CD4-positive, CD25-positive, alpha-beta regulatory T cell (primary cell): Measurements from ENCODE around the gene MAFF. TPM values are rescaled to one million over a fixed set of nuclear protein-coding genes. Genes with fewer than 3 reads are reported as not detected.

Experiments used
- ATAC-seq, 2 donors: fragments of 150-1000 bp; cut with Tn5 transposase; one replicate each; pipeline ENCODE4 v1.10.0; 2021; ENCODE audit warnings: low read depth in 2 of 2, moderate number of reproducible peaks in 2 of 2, moderate library complexity in 1 of 2
- DNase-seq, 3 donors: peaks; one replicate each; pipeline versions ENCODE4 v3.0.0 to v3.0.0-alpha.2; 2012 to 2022; ENCODE audit warnings: mixed read lengths in 1 of 3
- H3K27ac ChIP-seq: one replicate; pipeline ENCODE4 v1.7.0; 2013; ENCODE audit warnings: mild to moderate bottlenecking, low read length; ENCODE audit not compliant: insufficient read depth, poor library complexity, severe bottlenecking
- H3K27me3 ChIP-seq: one replicate; pipeline ENCODE4 v1.7.0; 2013; ENCODE audit warnings: low read length; ENCODE audit not compliant: control insufficient read depth, insufficient read depth
- H3K36me3 ChIP-seq: one replicate; pipeline ENCODE4 v1.7.0; 2013; ENCODE audit warnings: mild to moderate bottlenecking, low read length, moderate library complexity; ENCODE audit not compliant: control insufficient read depth, insufficient read depth
- H3K4me1 ChIP-seq: 2 replicates; pipeline ENCODE4 v1.7.0; 2013; ENCODE audit warnings: mild to moderate bottlenecking, low read length; ENCODE audit not compliant: insufficient read depth, control insufficient read depth, poor library complexity, severe bottlenecking
- H3K4me3 ChIP-seq: one replicate; pipeline ENCODE4 v1.7.0; 2013; ENCODE audit warnings: low read depth, mild to moderate bottlenecking, low read length, moderate library complexity
- H3K9me3 ChIP-seq, 2 experiments: 1 replicate in 1 of 2; 2 replicates in 1 of 2; pipeline ENCODE4 v1.7.0; 2013; ENCODE audit warnings: low read length in 2 of 2, mild to moderate bottlenecking in 1 of 2, moderate library complexity in 1 of 2; ENCODE audit not compliant: control insufficient read depth in 2 of 2
- H3K27ac Mint-ChIP-seq, 3 donors: one replicate each; pipeline ENCODE4 v1.8.0; 2020 to 2022; ENCODE audit warnings: mild to moderate bottlenecking in 3 of 3, mixed read lengths in 3 of 3, moderate library complexity in 2 of 3
- H3K27me3 Mint-ChIP-seq: one replicate; pipeline ENCODE4 v1.8.0; 2022; ENCODE audit warnings: mild to moderate bottlenecking, mixed read lengths
- H3K36me3 Mint-ChIP-seq: one replicate; pipeline ENCODE4 v1.8.0; 2020; ENCODE audit warnings: mixed read lengths
- H3K4me1 Mint-ChIP-seq, 4 donors: one replicate each; pipeline ENCODE4 v1.8.0; 2020 to 2022; ENCODE audit warnings: mixed read lengths in 4 of 4, mild to moderate bottlenecking in 1 of 4
- H3K4me3 Mint-ChIP-seq, 4 donors: one replicate each; pipeline ENCODE4 v1.8.0; 2020 to 2022; ENCODE audit warnings: mild to moderate bottlenecking in 4 of 4, mixed read lengths in 4 of 4, moderate library complexity in 3 of 4
- H3K9me3 Mint-ChIP-seq, 7 donors: one replicate each; pipeline ENCODE4 v1.8.0; 2020 to 2022; ENCODE audit warnings: mixed read lengths in 7 of 7, mild to moderate bottlenecking in 3 of 7, moderate library complexity in 2 of 7
- polyA plus RNA-seq, 4 donors: library from polyadenylated mRNA; unstranded; fragments of 300-500 nt; fragmentation: Illumina TruSeq; gene quantifications; one replicate each; pipeline ENCODE4 v1.2.3, GENCODE V29; 2021
- total RNA-seq: library from RNA; stranded (reverse); gene quantifications from one replicate; pipeline ENCODE4 v1.2.3, GENCODE V29; 2022

MAFF gene
- total and polyA plus RNA-seq, 5 donors from 2014 or later: 1.4 to 39.4 (median 2.1) TPM

- no peaks in the 10 kb centered on the region for H3K4me1 ChIP-seq
- H3K4me3 Mint-ChIP-seq: no peak overlapping the region
- peaks cover 29% of the 10 kb centered on the region for H3K36me3 Mint-ChIP-seq
- H3K36me3 ChIP-seq: peaks cover 31% of the 10 kb centered on the region
- ATAC-seq (no peak), DNase-seq (no peak)
- no peaks in the 10 kb centered on the region for H3K9me3 Mint-ChIP-seq
- H3K27me3 Mint-ChIP-seq: no peaks in the 10 kb centered on the region
- no peaks in the 10 kb centered on the region for H3K27me3 ChIP-seq
- H3K9me3 ChIP-seq: no peaks in the 10 kb centered on the region
- peaks cover 0 to 22% (median 12%) of the 10 kb centered on the region in 4 donors for H3K4me1 Mint-ChIP-seq
- H3K4me3 ChIP-seq: no peak overlapping the region
- H3K27ac Mint-ChIP-seq: peak overlapping the region in 1 of 3 donors; percentile 31
- no peak overlapping the region for H3K27ac ChIP-seq
Measured at GRCh38 chr22:38165922-38166593, 35.7 kb upstream of the MAFF start.

- H3K27me3 ChIP-seq: no peaks in the 10 kb centered on the region
- no peak overlapping the region for H3K27ac Mint-ChIP-seq
- DNase-seq: no peak
- no peak for ATAC-seq
- H3K9me3 ChIP-seq: no peaks in the 10 kb centered on the region
- peaks cover 17% of the 10 kb centered on the region for H3K36me3 Mint-ChIP-seq
- peaks cover 4 to 21% (median 5%) of the 10 kb centered on the region in 4 donors for H3K4me1 Mint-ChIP-seq
- H3K9me3 Mint-ChIP-seq: no peaks in the 10 kb centered on the region
- no peak overlapping the region for H3K4me3 ChIP-seq
- no peaks in the 10 kb centered on the region for H3K4me1 ChIP-seq
- H3K4me3 Mint-ChIP-seq: no peak overlapping the region
- no peak overlapping the region for H3K27ac ChIP-seq
- H3K27me3 Mint-ChIP-seq: no peaks in the 10 kb centered on the region
- peaks cover 31% of the 10 kb centered on the region for H3K36me3 ChIP-seq
Measured at GRCh38 chr22:38167988-38168407, 33.8 kb upstream of the MAFF start.

GRCh38 chr22:38169116-38169515, 32.7 kb upstream of the MAFF start:
- Mint-ChIP-seq H3K27ac (no peak overlapping the region), H3K27me3 (no peaks in the 10 kb centered on the region), H3K4me3 (no peak overlapping the region), H3K9me3 (no peaks in the 10 kb centered on the region), H3K36me3 (peaks cover 17% of the 10 kb centered on the region), H3K4me1 (peaks cover 4 to 24% (median 5%) of the 10 kb centered on the region in 4 donors)
- no peak for DNase-seq
- Histone ChIP-seq H3K36me3 (peaks cover 29% of the 10 kb centered on the region), H3K27me3 (no peaks in the 10 kb centered on the region), H3K9me3 (no peaks in the 10 kb centered on the region), H3K4me3 (no peak overlapping the region), H3K27ac (no peak overlapping the region), H3K4me1 (no peaks in the 10 kb centered on the region)
- ATAC-seq: no peak

- no peak for DNase-seq
- Histone ChIP-seq H3K27me3 (no peaks in the 10 kb centered on the region), H3K36me3 (peaks cover 26% of the 10 kb centered on the region), H3K27ac (no peak overlapping the region), H3K4me1 (peaks cover 1% of the 10 kb centered on the region), H3K9me3 (no peaks in the 10 kb centered on the region), H3K4me3 (no peak overlapping the region)
- no peak overlapping the region for H3K4me3 Mint-ChIP-seq
- H3K27ac Mint-ChIP-seq: no peak overlapping the region
- no peak for ATAC-seq
- H3K4me1 Mint-ChIP-seq: peaks cover 4 to 26% (median 5%) of the 10 kb centered on the region in 4 donors
- H3K36me3 Mint-ChIP-seq: peaks cover 11% of the 10 kb centered on the region
- H3K27me3 Mint-ChIP-seq: no peaks in the 10 kb centered on the region
- no peaks in the 10 kb centered on the region for H3K9me3 Mint-ChIP-seq
Measured at GRCh38 chr22:38170469-38170868, 31.3 kb upstream of the MAFF start.

- no peak overlapping the region for H3K4me3 ChIP-seq
- DNase-seq (no peak), ATAC-seq (no peak)
- no peaks in the 10 kb centered on the region for H3K9me3 ChIP-seq
- peaks cover 11% of the 10 kb centered on the region for H3K36me3 Mint-ChIP-seq
- peaks cover 22% of the 10 kb centered on the region for H3K36me3 ChIP-seq
- H3K27ac ChIP-seq: no peak overlapping the region
- H3K27ac Mint-ChIP-seq: peak overlapping the region; percentile 32 to 61 (median 51)
- H3K4me1 Mint-ChIP-seq: peaks cover 4 to 43% (median 10%) of the 10 kb centered on the region in 4 donors
- no peaks in the 10 kb centered on the region for H3K27me3 Mint-ChIP-seq
- peaks cover 17% of the 10 kb centered on the region for H3K4me1 ChIP-seq
- H3K27me3 ChIP-seq: no peaks in the 10 kb centered on the region
- H3K9me3 Mint-ChIP-seq: no peaks in the 10 kb centered on the region
- H3K4me3 Mint-ChIP-seq: no peak overlapping the region
Measured at GRCh38 chr22:38171927-38172831, 29.6 kb upstream of the MAFF start.

GRCh38 chr22:38172832-38173640, 28.8 kb upstream of the MAFF start:
- Histone ChIP-seq H3K9me3 (no peaks in the 10 kb centered on the region), H3K27me3 (no peaks in the 10 kb centered on the region), H3K4me3 (no peak overlapping the region), H3K36me3 (peaks cover 16% of the 10 kb centered on the region), H3K27ac (no peak overlapping the region), H3K4me1 (peaks cover 17% of the 10 kb centered on the region)
- ATAC-seq: no peak
- Mint-ChIP-seq H3K4me1 (peaks cover 4 to 45% (median 9%) of the 10 kb centered on the region in 4 donors), H3K27me3 (no peaks in the 10 kb centered on the region), H3K27ac (peak overlapping the region in 2 of 3 donors; percentile 51 to 71), H3K36me3 (peaks cover 8% of the 10 kb centered on the region), H3K9me3 (no peaks in the 10 kb centered on the region), H3K4me3 (peak overlapping the region in 1 of 4 donors; percentile 38)
- no peak for DNase-seq

GRCh38 chr22:38173641-38173906, 28.2 kb upstream of the MAFF start:
- H3K4me3 Mint-ChIP-seq: peak overlapping the region in 1 of 4 donors; percentile 38

More at GRCh38 chr22:38173641-38173906, 28.2 kb upstream of the MAFF start:
- peaks cover 7% of the 10 kb centered on the region for H3K36me3 Mint-ChIP-seq
- peaks cover 4 to 46% (median 9%) of the 10 kb centered on the region in 4 donors for H3K4me1 Mint-ChIP-seq
- H3K9me3 ChIP-seq: no peaks in the 10 kb centered on the region
- H3K27me3 ChIP-seq: no peaks in the 10 kb centered on the region
- DNase-seq: no peak
- no peak overlapping the region for H3K27ac ChIP-seq
- H3K4me3 ChIP-seq: no peak overlapping the region
- H3K4me1 ChIP-seq: peaks cover 17% of the 10 kb centered on the region
- peaks cover 12% of the 10 kb centered on the region for H3K36me3 ChIP-seq
- no peak for ATAC-seq
- no peaks in the 10 kb centered on the region for H3K27me3 Mint-ChIP-seq
- H3K9me3 Mint-ChIP-seq: no peaks in the 10 kb centered on the region
- H3K27ac Mint-ChIP-seq: no peak overlapping the region
